AG08395 (cell line): ENCODE data around the gene HMGCLL1.

Experiments used
- DNase-seq: peaks from one replicate; pipeline ENCODE4 v3.0.0; 2012; ENCODE audit warnings: mixed read lengths, low spot score

HMGCLL1 gene

DNA sequence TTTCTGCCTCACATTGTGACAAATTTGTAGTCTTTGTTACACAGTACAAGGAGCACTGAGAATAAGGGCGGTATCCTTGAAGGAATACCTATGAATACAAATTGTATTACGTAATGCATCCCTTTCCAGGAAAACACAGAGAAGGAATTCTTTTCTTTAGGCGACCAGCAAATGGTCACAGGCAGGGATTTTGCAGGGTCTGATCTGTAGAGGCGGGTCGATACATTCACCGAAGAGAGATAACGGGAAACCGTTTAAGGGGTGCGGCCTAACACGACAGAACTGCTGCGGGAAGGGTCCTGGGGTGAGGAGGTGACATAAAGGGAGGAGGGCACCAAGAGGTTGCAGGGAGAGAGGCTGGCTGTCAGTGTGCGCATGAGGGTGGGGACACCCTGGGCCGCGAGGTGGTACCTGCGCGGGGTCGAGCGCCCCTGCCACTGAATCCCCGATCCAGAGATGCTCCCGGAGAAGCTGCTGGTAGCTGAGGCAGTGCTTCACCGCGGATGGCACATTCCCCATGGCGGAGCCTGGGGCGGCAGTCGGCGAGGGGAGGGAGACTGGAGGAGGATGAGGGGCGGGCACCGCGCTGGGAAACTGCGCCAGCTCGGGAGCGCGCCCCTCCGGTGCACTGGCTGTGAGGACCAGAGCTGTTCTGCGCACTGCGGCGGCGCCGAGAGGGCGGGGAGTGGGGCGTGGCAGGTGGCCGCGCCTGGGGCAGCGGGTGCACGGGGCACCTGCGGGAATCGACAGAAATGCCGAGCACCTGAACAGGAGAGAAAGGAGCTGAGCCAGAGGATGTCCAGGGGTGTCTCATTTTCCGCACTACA is at the start of gene HMGCLL1:
Gene HMGCLL1 (minus strand): TSS at position 656 of the 827 bp plus-strand sequence. CDS start 137 bp downstream, at position 519.
- DNase-seq = peak; percentile 1

DNA sequence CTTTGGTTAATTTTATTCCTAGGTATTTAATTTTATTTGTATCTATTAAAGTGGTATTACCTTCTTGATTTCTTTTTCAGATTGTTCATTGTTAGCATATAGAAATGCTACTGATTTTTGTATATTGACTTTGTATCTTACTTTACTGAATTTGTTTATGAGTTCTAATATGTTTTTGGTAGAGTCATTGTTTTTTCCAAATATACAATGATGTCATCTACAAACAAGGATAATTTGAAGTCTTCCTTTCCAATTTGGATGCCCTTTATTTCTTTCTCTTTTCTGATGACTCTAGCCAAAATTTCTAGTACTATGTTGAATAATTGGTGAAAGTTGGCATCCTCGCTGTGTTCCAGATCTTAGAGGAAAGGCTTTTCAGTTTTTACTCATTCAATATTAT is 43.0 kb upstream of the HMGCLL1 start:
- no peak for DNase-seq

DNA sequence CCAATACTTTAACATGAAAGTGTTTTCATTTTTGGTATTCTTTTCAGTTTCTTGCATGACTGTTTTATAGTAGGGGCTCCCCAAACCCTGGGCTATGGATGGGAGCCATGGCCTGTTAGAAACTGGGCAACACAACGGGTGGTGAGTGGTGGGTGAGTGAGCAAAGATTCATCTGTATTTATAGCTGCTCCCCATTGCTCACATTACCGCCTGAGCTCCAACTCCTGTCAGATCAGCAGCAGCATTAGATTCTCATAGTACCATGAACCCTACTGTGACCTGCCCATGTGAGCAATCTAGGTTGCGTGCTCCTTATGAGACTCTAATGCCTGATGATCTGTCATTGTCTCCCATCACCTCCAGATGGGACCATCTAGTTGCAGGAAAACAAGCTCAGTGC is 42.3 kb upstream of the HMGCLL1 start:
- no peak for DNase-seq

DNA sequence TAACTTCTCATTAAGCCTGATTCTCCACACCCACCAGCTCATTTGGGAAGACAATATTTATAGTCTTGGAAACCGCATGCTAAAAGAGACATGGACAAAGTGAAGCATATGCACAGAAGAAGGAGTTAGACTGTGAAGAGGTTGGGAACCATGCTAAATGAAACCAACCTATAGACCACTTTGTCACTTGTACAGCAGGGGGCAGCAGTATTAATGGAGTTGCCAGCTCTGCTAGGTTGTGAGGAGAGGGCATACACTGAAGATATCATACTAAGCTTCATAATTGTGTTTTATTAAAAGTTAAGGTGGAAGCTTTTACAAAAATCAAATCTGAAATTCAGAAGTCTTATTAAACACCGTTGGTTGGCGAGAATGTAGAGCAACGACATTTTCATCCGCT is 38.3 kb upstream of the HMGCLL1 start:
- peak; percentile 28 for DNase-seq

DNA sequence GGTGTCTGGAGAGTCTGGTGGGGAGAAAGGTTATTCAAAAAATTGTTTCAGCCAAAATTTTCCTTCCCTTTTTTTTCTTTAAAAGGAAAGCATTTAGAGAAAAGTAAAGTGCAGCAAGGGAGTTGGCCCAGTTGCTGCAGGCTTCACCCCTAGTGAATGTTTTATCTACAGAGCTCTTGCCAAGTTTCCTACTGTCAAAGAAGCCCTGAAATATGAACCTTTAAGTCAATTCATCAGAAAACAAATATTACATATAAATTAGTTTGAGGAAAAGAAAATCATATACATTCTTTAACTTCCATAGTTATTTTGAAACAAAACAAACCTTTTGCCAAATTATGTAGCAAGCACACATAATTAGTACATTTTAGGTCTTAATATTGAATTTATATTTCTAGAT is 25.0 kb upstream of the HMGCLL1 start:
- no peak for DNase-seq

DNA sequence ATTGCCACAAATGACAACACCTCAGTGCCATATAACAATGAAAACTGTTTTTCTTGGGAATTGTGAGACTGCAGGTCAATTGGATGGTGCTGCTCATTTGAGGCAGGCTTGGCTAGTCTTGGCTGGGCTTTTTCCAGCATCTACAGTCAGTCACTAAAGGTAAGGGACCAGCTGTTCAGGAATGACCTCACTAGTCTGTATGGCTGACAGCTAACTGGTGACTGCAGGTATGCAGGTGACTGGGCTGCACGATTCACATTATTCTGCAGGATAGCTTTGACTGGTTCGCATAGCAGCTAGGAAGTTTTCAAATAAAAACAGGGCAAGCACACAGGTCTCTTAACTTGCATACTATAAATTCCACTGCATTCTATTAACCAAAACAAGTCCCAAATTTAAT is 22.1 kb upstream of the HMGCLL1 start:
- DNase-seq = no peak

DNA sequence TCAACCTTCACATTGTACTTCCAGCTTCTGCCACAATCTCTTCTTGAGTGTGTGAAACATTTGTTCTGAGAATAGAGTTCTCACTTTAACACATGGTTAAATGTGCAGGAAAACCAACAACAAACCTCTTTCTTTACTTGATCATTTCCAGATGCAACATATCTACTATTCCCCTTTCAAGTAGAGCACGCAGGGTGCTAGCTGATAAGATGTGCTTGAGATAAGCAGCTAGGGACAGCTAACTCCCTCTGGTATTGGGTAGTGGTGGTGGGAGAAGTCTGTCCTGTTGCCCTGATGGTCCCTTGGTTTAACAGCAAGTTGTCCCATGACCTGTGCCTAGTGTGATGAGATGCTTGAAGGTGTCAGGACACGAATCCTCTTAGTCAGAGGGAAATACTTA is 15.4 kb upstream of the HMGCLL1 start:
- DNase-seq = no peak

DNA sequence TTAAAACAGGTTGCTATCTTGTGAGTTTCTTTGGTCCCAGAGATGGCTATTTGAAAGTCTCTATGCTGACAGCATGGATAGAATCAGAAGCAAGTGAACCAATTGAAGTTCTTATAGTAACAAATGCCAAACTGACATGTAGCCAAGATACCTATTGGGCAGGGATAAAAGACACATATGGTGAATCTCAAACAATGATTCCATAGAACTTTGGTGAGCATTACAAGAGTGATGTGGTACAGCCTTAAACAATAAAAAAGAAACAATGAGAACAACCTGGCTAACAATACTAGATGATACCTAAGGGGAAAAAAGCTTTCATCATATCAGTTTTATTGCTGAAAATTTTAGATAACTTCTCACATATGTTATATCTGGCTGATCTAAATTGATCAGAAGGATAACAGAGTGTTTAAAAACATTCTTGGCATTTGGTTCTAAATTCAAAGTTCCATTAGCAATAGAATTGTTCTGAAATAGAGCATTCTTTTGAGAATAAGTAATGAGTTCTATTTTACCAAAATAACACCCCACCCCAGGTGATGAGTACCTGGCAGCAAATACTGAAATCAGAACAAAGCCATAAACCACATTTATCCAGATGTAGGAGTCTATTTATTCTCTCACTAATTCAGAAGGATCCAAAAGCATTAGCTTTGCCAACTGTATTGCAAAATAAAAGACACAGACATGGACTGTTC is 5.8 kb upstream of the HMGCLL1 start:
- DNase-seq = no peak

DNA sequence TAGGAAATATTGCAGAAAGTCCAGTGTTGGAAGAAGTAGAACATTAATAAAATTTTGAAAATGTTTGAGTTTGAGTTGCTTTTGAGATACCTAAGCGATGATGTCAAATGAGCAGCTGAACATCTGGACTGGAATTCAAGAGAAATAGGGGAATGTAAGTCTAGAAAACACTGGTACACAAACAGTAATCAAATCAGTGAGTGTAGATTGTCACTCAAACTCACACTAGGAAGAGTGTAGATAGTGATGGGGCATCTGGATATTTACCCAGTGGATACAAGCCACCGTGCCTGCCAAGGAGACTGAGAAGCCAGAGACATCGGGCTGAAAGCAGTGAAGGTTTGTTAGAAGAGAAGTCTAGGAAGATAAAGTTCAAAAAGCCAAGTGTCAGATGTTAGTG is 2.2 kb downstream of the HMGCLL1 start:
- DNase-seq = no peak

DNA sequence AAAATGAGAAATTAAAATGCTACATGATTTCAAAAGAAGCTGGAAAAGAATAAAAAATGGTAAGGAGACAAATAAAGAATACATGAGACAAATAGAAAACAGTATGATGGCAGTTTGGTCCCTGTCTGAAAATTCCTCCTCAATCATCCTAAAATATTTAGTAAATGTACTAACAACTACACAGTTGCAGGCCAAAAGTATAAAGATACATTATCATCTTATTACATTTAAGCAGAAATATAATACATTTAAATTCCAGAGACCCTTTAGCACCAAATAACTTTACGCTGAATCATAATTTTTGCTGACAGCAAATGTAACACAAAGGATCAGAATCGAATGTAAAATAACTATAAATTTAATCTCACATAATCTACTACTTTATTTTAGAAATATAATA is 4.4 kb downstream of the HMGCLL1 start:
- no peak for DNase-seq

DNA sequence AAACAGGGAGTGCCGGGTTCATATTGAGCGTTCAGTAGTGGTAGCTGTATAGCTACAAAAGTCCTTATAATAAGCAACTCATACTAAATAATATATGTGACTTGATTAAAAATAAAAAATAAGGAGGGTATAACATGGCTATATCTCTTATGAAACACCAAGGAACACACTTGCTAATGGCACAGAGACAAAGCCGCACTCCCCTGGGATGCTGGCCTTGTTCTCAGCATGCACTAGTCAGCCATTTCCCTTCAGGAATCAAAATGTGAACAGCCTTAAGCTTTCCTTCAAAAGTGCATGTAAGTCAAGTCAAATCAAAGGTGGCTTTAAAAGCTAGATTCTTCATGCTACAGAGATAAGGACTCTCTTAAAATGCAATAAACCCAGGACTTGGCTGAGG is 9.4 kb downstream of the HMGCLL1 start:
- no peak for DNase-seq

DNA sequence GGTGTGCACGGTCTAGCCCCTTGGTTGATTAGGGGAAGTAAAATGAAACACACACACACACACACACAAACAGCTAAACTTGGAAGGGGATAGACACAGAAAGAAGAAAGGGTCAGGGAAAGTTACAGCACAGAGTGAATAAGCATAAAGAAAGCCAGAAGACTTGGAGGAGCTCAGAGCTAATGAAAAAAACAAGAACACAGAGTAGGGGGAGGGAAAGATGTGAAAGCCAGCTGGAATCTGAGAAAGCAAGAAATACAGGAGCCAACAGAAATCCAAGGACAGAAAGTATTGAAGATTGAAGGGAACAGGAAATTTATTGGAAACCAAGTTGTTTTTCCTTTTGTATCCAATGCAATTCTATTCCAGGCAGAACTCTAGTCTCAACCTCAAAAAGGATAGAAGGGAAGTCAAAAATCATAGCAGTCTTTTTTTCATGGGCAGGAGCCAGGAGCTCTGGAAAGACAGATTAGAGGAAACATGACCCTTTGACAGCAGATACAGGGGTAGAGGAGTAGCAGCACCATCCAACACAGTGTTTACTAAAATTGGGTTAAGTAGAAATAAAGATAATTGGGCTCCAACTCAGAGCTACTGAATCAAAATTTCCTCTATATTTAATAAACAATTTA is 10.1 kb downstream of the HMGCLL1 start:
- no peak for DNase-seq

DNA sequence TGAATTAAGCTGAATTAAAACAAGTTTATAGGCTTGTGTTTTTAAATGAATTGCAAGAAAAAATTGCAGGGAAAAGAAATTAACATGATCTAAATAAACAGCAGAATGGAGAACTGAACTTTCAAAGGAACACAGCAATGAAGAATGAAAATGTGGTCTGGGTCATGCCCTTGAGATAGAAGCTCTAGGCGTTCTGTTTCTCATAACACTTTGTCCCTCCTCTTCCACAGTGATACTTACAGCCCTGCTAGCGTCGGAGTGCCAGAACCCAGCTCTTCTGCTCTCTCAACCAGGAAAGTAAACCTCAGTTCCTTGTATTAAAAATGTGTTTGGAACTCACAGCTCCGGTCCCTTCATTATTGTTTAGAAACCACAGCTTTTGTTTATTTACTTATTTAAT is 11.4 kb downstream of the HMGCLL1 start:
- DNase-seq = no peak

DNA sequence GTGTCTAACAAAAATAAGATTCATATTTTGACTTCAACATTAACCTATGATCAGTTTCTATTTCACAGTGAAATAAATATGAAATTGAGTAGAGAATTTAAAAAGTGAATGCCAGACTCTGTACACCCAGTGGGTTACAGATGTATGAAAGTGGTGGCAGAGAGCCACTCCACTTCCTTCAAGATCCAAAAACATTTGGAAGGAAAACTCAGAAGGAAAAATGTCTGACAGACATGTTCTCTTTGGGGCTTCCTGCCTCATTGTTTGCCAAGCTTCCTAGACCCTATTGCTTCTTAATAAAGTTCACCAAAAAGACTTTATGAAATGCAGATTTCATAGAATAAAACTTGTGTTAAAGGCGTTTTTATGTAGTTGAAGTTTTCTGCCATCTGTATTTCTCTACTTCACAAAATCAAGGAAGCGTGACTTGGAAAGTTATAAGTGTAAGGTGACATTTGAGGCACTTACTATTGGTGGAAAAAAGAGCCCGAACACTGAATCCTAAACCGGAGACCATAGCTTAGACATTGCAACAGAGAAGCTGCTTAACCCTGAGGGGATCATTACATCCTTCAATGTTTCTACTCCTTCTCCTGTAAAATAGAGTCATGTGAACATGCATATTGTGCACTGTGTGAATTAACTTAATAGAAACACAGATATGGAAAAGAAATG is 12.8 kb downstream of the HMGCLL1 start:
- DNase-seq = no peak

DNA sequence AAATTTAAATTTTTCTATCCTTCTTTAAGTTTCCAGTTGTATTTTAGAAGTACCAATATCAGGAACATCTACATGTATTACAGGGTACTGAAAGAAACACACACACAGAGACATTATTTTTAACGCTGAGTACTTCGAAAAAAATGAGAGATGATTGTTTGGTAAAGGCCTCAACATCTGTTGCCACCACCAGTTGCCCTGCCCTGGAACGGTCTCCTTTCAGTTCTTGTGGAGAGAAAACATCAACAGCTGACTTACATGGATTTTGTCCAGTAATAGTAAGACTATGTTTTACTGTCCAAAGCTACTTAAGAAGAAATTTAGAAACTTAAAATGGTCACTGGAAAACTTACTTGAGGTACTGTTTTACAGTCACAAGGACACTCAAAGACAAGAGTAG is 16.7 kb downstream of the HMGCLL1 start:
- DNase-seq = no peak

DNA sequence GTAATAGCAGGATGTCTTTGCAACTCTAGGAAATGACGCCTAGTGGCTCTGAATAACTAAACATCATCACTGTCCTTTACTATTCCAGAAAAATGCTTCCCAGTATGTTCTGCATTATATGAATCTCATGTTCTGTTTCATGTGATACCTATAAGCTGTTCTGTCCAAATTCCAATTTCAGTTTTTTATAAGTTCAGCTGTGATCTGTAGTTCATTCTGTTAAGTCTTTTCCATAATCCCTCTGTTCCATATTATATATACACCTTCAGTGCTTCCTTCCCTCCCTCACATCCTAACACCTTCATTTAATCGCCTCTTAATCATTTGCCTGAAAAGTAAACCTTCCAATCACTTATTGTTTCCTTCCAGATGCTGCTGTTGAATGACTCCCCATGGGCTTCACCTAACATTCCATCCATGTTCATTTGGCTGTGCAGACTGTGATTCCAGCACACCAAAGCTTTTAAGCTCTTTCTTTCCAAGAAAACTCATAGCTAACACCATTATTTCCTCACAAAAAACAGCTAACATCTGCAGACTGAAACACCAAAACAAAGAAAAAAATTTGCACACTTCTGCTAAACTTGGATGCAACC is 18.6 kb downstream of the HMGCLL1 start:
- no peak for DNase-seq

DNA sequence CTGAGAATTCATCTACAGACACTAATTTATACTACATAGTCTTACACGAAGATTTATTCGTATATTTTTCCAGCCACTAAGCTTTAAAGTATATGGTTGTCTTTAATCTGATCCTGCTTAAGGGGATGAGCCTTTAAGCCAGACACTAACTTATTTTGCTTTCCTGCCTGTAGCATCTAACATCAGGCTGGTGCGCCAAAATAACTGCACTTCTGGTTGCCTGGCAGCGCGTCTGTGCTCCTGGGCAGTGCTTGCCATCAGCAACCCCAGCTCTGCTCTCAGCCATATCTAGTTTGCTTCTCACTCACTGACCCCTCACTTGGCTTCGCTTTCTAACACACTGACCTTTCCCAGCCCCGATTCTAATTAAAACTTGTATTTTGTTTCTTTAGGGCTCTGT is 21.8 kb downstream of the HMGCLL1 start:
- no peak for DNase-seq

DNA sequence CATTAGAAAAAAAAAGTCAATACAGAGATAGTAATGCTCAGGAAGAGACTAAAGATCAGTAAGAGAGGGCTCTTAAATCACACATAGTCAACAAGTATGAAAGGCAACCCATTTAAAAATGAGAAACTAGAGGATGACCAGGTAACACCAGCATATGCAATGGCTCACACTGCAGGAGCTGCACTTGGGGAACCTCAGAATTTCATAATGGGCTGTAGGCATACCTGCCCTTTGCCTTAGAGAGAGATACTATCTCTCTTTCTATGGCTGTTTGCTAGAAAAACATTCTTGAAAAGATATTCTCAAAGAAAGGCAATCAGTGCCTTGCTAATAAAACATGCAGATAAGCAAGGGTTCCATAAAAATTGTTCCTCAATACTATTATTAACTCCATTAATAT is 33.2 kb downstream of the HMGCLL1 start:
- no peak for DNase-seq

DNA sequence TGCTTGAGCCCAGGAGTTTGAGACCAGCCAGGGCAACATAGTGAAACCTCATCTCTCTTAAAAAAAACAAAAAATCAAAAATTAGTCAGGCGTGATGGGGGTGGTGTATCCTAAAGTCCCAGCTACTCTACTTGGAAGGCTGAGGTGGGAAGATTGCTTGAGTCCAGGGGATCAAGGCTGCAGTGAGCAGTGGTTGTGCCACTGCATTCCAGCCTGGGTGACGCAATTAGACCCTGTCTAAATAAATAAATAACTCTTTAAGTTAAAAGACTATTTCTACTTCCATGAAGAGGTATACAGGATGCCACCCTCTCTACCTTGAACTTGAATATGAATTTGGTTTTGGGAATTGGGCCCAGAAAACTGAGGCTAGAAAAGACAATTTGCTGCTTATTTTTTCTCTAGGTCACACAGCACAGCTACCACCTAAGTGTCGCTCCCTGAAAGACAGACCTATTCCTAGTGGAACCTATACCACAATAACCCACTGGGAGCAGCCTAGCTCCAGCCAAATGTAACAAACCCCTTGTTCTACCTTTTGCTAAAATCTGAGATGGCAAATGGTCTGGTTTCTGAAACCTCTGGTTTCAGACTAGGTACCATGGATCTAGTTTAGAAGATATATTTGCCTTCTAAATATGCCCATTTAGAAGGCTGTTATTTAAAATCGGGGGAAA is 35.2 kb downstream of the HMGCLL1 start:
- DNase-seq = no peak

DNA sequence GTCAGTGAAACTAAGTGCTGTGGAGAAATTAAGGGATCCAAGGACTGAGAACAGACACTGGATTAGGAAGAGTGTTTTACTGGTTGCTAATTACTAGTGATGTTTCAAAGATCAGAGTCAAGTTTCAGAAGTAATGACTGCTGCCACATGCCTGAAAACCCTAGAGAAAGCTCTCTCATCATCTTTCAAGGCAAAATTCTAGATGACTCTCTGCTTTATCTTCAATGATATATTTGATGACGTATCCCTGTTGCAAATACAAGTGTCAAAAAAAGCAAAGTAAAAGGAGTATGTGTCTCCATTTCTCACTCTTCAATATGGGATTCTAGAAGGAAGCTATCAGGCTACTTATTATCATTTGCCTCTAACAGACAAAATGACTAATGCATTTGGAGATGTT is 38.0 kb downstream of the HMGCLL1 start:
- no peak for DNase-seq

DNA sequence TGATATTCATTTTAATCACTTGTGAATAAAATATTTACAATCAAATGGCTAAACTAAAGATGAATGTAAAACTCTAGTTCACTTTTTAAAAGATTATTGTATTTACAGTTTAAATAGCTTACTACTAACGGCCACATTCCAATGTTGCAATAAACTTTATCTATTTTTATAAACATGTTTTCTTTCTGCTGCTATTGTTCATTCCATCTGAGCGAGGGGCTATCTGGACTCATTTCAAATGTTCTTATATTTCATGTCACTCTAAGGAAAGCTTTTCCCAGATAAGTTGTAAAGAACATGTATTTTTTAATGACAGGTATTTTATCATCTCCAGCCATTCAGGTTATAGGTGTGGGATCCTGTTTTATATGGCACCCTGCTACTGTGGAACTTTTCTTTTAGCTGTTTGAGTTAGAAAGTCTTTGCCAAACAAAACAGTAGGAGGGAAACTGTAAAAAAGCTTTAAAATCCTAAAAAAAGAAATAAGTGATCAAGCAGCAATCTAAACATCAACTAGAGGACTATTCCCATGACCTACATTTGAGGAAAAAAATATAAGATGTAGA is 42.5 kb downstream of the HMGCLL1 start:
- DNase-seq = no peak
